KMS-11 (cell line): ENCODE results near the gene RGL1.

Experiments used
- H2AFZ ChIP-seq: fragments of 200-600 bp; sonication (generic); 2 replicates; pipeline ENCODE4 v1.6.1; 2016; ENCODE audit warnings: antibody characterized with exemption, mixed run types, low read depth
- H3K27ac ChIP-seq: fragments of 200-600 bp; sonication (generic); 2 replicates; pipeline ENCODE4 v1.6.1; 2016; ENCODE audit warnings: mild to moderate bottlenecking, mixed run types
- H3K27me3 ChIP-seq: fragments of 200-600 bp; sonication (generic); 2 replicates; pipeline ENCODE4 v1.6.1; 2017; ENCODE audit warnings: mild to moderate bottlenecking, low read depth, mixed run types, moderate library complexity; ENCODE audit not compliant: insufficient read depth
- H3K36me3 ChIP-seq: fragments of 200-600 bp; sonication (generic); 2 replicates; pipeline ENCODE4 v1.6.1; 2017; ENCODE audit warnings: mild to moderate bottlenecking, mixed run types; ENCODE audit not compliant: insufficient read depth
- H3K4me1 ChIP-seq: fragments of 200-600 bp; sonication (generic); 2 replicates; pipeline ENCODE4 v1.6.1; 2016; ENCODE audit warnings: mild to moderate bottlenecking, low read depth, mixed run types; ENCODE audit not compliant: poor library complexity, severe bottlenecking
- H3K4me2 ChIP-seq: fragments of 200-600 bp; sonication (generic); 2 replicates; pipeline ENCODE4 v1.7.0; 2016; ENCODE audit warnings: mild to moderate bottlenecking, mixed run types
- H3K4me3 ChIP-seq: fragments of 200-600 bp; sonication (generic); IDR thresholded peaks from 2 replicates; pipeline ENCODE4 v1.6.1; 2017; ENCODE audit warnings: low read depth, low read length, mixed read lengths; ENCODE audit not compliant: insufficient read depth
- H3K79me2 ChIP-seq: fragments of 200-600 bp; sonication (generic); 2 replicates; pipeline ENCODE4 v1.6.1; 2016; ENCODE audit warnings: low read depth, mixed run types; ENCODE audit not compliant: insufficient read depth
- H3K9ac ChIP-seq: fragments of 200-600 bp; sonication (generic); 2 replicates; pipeline ENCODE4 v1.6.1; 2016; ENCODE audit warnings: mild to moderate bottlenecking, mixed run types
- H4K20me1 ChIP-seq: fragments of 200-600 bp; sonication (generic); 2 replicates; pipeline ENCODE4 v1.6.1; 2016; ENCODE audit warnings: mild to moderate bottlenecking, mixed run types; ENCODE audit not compliant: insufficient read depth
- TF ChIP-seq, protein P1 (sequence below): fragments of 200-600 bp; sonication (generic); conservative IDR thresholded peaks from 2 replicates; pipeline ENCODE4 v1.6.1; 2017; ENCODE audit warnings: low read depth, mild to moderate bottlenecking, antibody characterized with exemption, low read length, moderate library complexity, mixed read lengths

Gene RGL1

DNA sequence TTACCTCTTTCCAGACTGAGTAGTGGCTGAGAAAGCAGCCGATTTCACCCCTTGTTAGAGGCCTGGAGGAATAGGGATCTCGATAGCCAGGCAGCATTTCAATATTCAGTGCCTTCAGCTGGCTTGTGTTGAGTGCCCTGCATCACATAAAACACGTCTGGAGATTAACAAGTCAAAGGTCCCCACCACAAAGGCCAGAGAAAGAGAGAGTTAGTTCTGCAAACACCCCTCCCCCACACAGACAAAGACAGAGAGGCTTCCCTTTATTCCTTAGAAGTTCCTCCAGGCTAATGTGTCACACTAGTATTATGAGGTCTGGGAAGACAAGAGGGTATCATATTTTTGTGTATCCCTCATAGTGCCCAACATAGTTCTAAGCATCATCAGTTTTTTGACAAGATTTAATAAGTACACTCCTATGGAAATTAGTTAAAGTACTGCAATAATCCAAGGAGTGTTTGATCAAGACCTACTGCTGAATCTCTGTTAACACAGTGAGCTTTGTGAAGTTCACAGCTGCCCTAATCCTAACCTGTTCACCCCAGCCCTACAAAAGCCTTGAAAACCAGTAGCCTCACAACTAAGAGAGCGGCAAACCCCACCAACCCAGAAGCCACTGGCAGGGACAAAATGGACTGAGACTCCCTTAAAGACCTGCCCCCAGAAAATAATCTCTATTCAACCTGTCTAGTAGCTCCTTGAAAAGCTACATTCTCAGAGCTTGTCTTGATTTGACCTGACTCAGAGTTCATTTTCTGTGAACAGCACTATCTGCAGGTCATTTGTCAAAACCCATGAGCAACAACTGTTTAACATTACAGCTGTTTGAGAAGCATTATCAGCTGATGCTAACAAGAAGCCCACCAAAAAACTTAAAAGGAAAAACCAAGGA lies 140.8 kb downstream of the RGL1 start:
- no peak overlapping the region for H2AFZ ChIP-seq
- H3K4me3 ChIP-seq, result peak overlapping the region; percentile 2
- no peaks in the 10 kb centered on the region for H3K36me3 ChIP-seq
- H3K9ac ChIP-seq, result no peak overlapping the region
- H3K79me2 ChIP-seq, result no peaks in the 10 kb centered on the region
- peaks cover 25% of the 10 kb centered on the region for H3K4me1 ChIP-seq
- no peaks in the 10 kb centered on the region for H4K20me1 ChIP-seq
- TF ChIP-seq, protein P1, sequence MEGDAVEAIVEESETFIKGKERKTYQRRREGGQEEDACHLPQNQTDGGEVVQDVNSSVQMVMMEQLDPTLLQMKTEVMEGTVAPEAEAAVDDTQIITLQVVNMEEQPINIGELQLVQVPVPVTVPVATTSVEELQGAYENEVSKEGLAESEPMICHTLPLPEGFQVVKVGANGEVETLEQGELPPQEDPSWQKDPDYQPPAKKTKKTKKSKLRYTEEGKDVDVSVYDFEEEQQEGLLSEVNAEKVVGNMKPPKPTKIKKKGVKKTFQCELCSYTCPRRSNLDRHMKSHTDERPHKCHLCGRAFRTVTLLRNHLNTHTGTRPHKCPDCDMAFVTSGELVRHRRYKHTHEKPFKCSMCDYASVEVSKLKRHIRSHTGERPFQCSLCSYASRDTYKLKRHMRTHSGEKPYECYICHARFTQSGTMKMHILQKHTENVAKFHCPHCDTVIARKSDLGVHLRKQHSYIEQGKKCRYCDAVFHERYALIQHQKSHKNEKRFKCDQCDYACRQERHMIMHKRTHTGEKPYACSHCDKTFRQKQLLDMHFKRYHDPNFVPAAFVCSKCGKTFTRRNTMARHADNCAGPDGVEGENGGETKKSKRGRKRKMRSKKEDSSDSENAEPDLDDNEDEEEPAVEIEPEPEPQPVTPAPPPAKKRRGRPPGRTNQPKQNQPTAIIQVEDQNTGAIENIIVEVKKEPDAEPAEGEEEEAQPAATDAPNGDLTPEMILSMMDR, result no peak
- no peaks in the 10 kb centered on the region for H3K27me3 ChIP-seq
- no peak overlapping the region for H3K27ac ChIP-seq
- no peak overlapping the region for H3K4me2 ChIP-seq

DNA sequence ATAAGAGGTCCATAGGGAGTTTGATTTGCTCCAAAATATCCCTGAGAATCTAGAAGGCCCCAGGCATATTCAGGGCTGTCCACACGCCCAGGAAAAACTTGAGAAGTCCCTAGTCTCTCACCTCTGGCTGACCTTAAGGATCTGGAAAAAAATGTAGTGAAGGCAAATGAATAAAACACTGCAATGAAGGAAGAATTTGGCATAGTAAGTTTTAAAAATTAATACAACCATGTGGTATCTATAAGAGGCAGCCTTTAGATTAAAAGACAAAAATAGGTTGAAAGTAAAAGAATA lies 141.3 kb downstream of the RGL1 start:
- Histone ChIP-seq H3K4me1 (peaks cover 25% of the 10 kb centered on the region), H3K27ac (no peak overlapping the region), H3K79me2 (no peaks in the 10 kb centered on the region), H3K9ac (no peak overlapping the region), H2AFZ (no peak overlapping the region), H3K27me3 (no peaks in the 10 kb centered on the region), H3K4me3 (no peak overlapping the region), H3K4me2 (no peak overlapping the region), H4K20me1 (no peaks in the 10 kb centered on the region), H3K36me3 (no peaks in the 10 kb centered on the region)
- TF ChIP-seq, protein P1, result no peak

DNA sequence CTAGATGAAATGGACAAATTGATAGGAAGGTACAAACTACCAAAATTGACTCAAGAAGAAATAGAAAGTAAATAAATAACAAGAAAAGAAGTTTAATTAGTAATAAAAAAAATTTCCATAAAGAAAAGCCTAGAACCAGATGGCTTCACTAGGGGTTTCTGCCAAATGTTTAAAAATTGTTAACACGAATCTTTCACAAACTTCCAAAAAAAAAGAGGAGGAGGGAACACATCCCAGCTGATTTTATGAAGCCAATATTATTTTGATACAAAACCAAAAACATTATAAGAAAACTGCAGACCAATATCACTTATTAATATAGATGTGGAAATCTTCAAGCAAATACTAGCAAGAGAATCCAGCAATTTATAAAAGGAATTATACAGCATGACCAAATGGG lies 143.1 kb downstream of the RGL1 start:
- H3K27me3 ChIP-seq, result no peaks in the 10 kb centered on the region
- H3K36me3 ChIP-seq, result no peaks in the 10 kb centered on the region
- no peak overlapping the region for H2AFZ ChIP-seq
- TF ChIP-seq, protein P1, result no peak
- no peak overlapping the region for H3K4me3 ChIP-seq
- no peak overlapping the region for H3K4me2 ChIP-seq
- no peaks in the 10 kb centered on the region for H3K79me2 ChIP-seq
- peaks cover 27% of the 10 kb centered on the region for H3K4me1 ChIP-seq
- H4K20me1 ChIP-seq, result no peaks in the 10 kb centered on the region
- H3K9ac ChIP-seq, result no peak overlapping the region
- no peak overlapping the region for H3K27ac ChIP-seq

DNA sequence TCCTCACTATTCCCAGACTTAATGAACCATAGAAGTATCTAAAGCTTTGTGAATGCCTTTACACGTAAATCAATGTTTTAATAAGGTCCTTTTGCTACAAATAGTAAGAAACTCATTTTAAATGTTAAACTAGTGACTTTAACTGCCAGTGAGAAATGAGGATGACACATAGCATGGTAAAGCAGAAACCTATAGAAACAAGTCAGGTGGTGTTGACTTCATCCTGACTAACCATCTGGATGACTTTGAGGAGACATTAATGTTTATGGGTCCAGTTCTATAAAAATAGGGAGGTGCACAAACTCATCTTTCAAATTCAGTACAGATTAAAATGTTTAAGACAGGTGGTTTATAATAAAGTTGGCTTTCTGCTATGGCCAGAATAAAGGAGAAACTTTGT lies 147.2 kb downstream of the RGL1 start:
- H3K9ac ChIP-seq, result no peak overlapping the region
- no peaks in the 10 kb centered on the region for H3K79me2 ChIP-seq
- H3K36me3 ChIP-seq, result no peaks in the 10 kb centered on the region
- H3K4me3 ChIP-seq, result no peak overlapping the region
- TF ChIP-seq, protein P1, result no peak
- H3K27ac ChIP-seq, result no peak overlapping the region
- H3K4me1 ChIP-seq, result peaks cover 52% of the 10 kb centered on the region
- no peaks in the 10 kb centered on the region for H3K27me3 ChIP-seq
- H4K20me1 ChIP-seq, result no peaks in the 10 kb centered on the region
- H2AFZ ChIP-seq, result no peak overlapping the region
- peak overlapping the region; percentile 3; the same call in 1 of the 2 replicates for H3K4me2 ChIP-seq
